Measurements from ENCODE around the gene GDF7. TPM values are rescaled to one million over a fixed set of nuclear protein-coding genes. Genes with fewer than 3 reads are reported as not detected.
A peak's percentile ranks its signal among the peaks of the same experiment; 100 is the strongest.

Gene GDF7
- total RNA-seq, 4 donors from 2014 or later, result 0.26 to 1.9 (median 0.78) TPM

- TF ChIP-seq CTCF (IDR thresholded peaks at IDR 0.05) (no peak), POLR2A (IDR thresholded peaks at IDR 0.05) (no peak)
- DNase-seq, result no peak
Measured at GRCh38 chr2:20641123-20641985, 25.6 kb upstream of the GDF7 start.

GRCh38 chr2:20642055-20642971 lies 24.6 kb upstream of the GDF7 start:
- TF ChIP-seq CTCF (IDR thresholded peaks at IDR 0.05) (peak; percentile 87 to 95 (median 94)), POLR2A (IDR thresholded peaks at IDR 0.05) (no peak)
- Histone ChIP-seq H3K27me3 (no peaks in the 10 kb centered on the region), H3K4me3 (no peak overlapping the region), H3K27ac (peak overlapping the region; percentile 41 to 86 (median 82)), H3K9me3 (no peaks in the 10 kb centered on the region), H3K4me1 (peaks cover 0 to 25% (median 12%) of the 10 kb centered on the region in 3 donors), H3K36me3 (peaks cover 9 to 91% (median 13%) of the 10 kb centered on the region in 3 donors)
- WGBS, 2 donors, result 33 to 48% methylated on average over 10 to 11 of the region's 26 CpGs
- intact Hi-C loops (cut with DNase I), result loop anchor here (10.0 kb wide), 1 partner anchor 228 kb away; no protein-coding TSS in a partner anchor
- no peak for DNase-seq

More at GRCh38 chr2:20641123-20641985, 25.6 kb upstream of the GDF7 start:
- H3K27me3 ChIP-seq, result no peaks in the 10 kb centered on the region
- H3K4me1 ChIP-seq, result peaks cover 0 to 30% (median 12%) of the 10 kb centered on the region in 3 donors
- H3K27ac ChIP-seq, result peak overlapping the region; percentile 51 to 86 (median 82)
- no peaks in the 10 kb centered on the region for H3K9me3 ChIP-seq
- H3K36me3 ChIP-seq, result peaks cover 9 to 94% (median 13%) of the 10 kb centered on the region in 3 donors
- WGBS, 2 donors, result 71 to 76% methylated on average over 10 to 15 of the region's 23 CpGs
- intact Hi-C loops (cut with DNase I), result loop anchor here (10.0 kb wide), 1 partner anchor 227 kb away; no protein-coding TSS in a partner anchor
- no peak overlapping the region for H3K4me3 ChIP-seq

GRCh38 chr2:20643060-20643459 lies 23.9 kb upstream of the GDF7 start:
- no peaks in the 10 kb centered on the region for H3K9me3 ChIP-seq
- H3K36me3 ChIP-seq, result peaks cover 9 to 84% (median 13%) of the 10 kb centered on the region in 3 donors
- H3K4me1 ChIP-seq, result peaks cover 0 to 25% (median 17%) of the 10 kb centered on the region in 3 donors
- H3K27me3 ChIP-seq, result no peaks in the 10 kb centered on the region
- no peak overlapping the region for H3K4me3 ChIP-seq
- DNase-seq, result no peak
- TF ChIP-seq CTCF (IDR thresholded peaks at IDR 0.05) (no peak), POLR2A (IDR thresholded peaks at IDR 0.05) (no peak)
- intact Hi-C loops (cut with DNase I), result loop anchor here (10.0 kb wide), 1 partner anchor 228 kb away; no protein-coding TSS in a partner anchor
- H3K27ac ChIP-seq, result peak overlapping the region in 1 of 4 donors; percentile 85
- WGBS, 2 donors, result 69 to 84% methylated on average over 5 to 7 of the region's 7 CpGs

- H3K27ac ChIP-seq, result no peak overlapping the region
- no peak overlapping the region for H3K4me3 ChIP-seq
- no peak for DNase-seq
- WGBS, 2 donors, result 76 to 79% methylated on average over 3 of the region's 3 CpGs
- H3K4me1 ChIP-seq, result peaks cover under 1 to 30% (median 21%) of the 10 kb centered on the region in 3 donors
- intact Hi-C loops (cut with DNase I), result loop anchor here (10.0 kb wide), 1 partner anchor 229 kb away; no protein-coding TSS in a partner anchor
- H3K36me3 ChIP-seq, result peaks cover 9 to 76% (median 10%) of the 10 kb centered on the region in 3 donors
- H3K27me3 ChIP-seq, result no peaks in the 10 kb centered on the region
- no peak for TF ChIP-seq POLR2A (IDR thresholded peaks at IDR 0.05)
- TF ChIP-seq CTCF (IDR thresholded peaks at IDR 0.05), result no peak
- H3K9me3 ChIP-seq, result no peaks in the 10 kb centered on the region
Measured at GRCh38 chr2:20643826-20644225, 23.1 kb upstream of the GDF7 start.
